ENCODE results near the gene ZBTB46.

ZBTB46 gene

GRCh38 chr20:63771046-63771707, 59.9 kb downstream of the ZBTB46 start:
- Histone ChIP-seq H2AFZ (ENCODE audit: low read depth) (no peak overlapping the region), H3K4me1 (ENCODE audit: low read depth, poor library complexity, severe bottlenecking) (no peaks in the 10 kb centered on the region)
- TF ChIP-seq CTCF (conservative IDR thresholded peaks at IDR 0.05; ENCODE audit: low read depth, low read length): no peak

GRCh38 chr20:63769891-63770474, 61.1 kb downstream of the ZBTB46 start:
- TF ChIP-seq CTCF (conservative IDR thresholded peaks at IDR 0.05; ENCODE audit: low read depth, low read length): no peak
- no peaks in the 10 kb centered on the region for H3K79me2 ChIP-seq (ENCODE audit: insufficient read depth, low read depth)
- no peaks in the 10 kb centered on the region for H4K20me1 ChIP-seq (ENCODE audit: insufficient read depth)
- no peaks in the 10 kb centered on the region for H3K36me3 ChIP-seq (ENCODE audit: insufficient read depth)
- no peak overlapping the region for H2AFZ ChIP-seq (ENCODE audit: low read depth)
- no peak overlapping the region for H3K4me3 ChIP-seq (IDR thresholded peaks at IDR 0.05; ENCODE audit: insufficient read depth, low read depth, low read length)
- no peak overlapping the region for H3K27ac ChIP-seq
- H3K4me2 ChIP-seq: no peak overlapping the region
- peaks cover 89% of the 10 kb centered on the region for H3K27me3 ChIP-seq (ENCODE audit: insufficient read depth, low read depth)
- H3K4me1 ChIP-seq (ENCODE audit: low read depth, poor library complexity, severe bottlenecking): no peaks in the 10 kb centered on the region
- no peak overlapping the region for H3K9ac ChIP-seq

More at GRCh38 chr20:63771046-63771707, 59.9 kb downstream of the ZBTB46 start:
- H3K4me3 ChIP-seq (IDR thresholded peaks at IDR 0.05; ENCODE audit: insufficient read depth, low read depth, low read length): no peak overlapping the region
- no peak overlapping the region for H3K27ac ChIP-seq
- no peaks in the 10 kb centered on the region for H3K36me3 ChIP-seq (ENCODE audit: insufficient read depth)
- H4K20me1 ChIP-seq (ENCODE audit: insufficient read depth): no peaks in the 10 kb centered on the region
- H3K27me3 ChIP-seq (ENCODE audit: insufficient read depth, low read depth): peaks cover 79% of the 10 kb centered on the region
- no peak overlapping the region for H3K4me2 ChIP-seq
- no peaks in the 10 kb centered on the region for H3K79me2 ChIP-seq (ENCODE audit: insufficient read depth, low read depth)
- no peak overlapping the region for H3K9ac ChIP-seq

GRCh38 chr20:63768591-63769515, 62.2 kb downstream of the ZBTB46 start:
- Histone ChIP-seq H3K4me1 (ENCODE audit: low read depth, poor library complexity, severe bottlenecking) (no peaks in the 10 kb centered on the region), H3K27ac (no peak overlapping the region), H3K4me3 (IDR thresholded peaks at IDR 0.05; ENCODE audit: insufficient read depth, low read depth, low read length) (no peak overlapping the region), H3K4me2 (no peak overlapping the region), H3K27me3 (ENCODE audit: insufficient read depth, low read depth) (peaks cover 97% of the 10 kb centered on the region), H3K9ac (no peak overlapping the region), H3K36me3 (ENCODE audit: insufficient read depth) (no peaks in the 10 kb centered on the region), H2AFZ (ENCODE audit: low read depth) (no peak overlapping the region), H4K20me1 (ENCODE audit: insufficient read depth) (no peaks in the 10 kb centered on the region), H3K79me2 (ENCODE audit: insufficient read depth, low read depth) (no peaks in the 10 kb centered on the region)
- TF ChIP-seq CTCF (conservative IDR thresholded peaks at IDR 0.05; ENCODE audit: low read depth, low read length): no peak

- no peak for TF ChIP-seq CTCF (conservative IDR thresholded peaks at IDR 0.05; ENCODE audit: low read depth, low read length)
- H3K4me1 ChIP-seq (ENCODE audit: low read depth, poor library complexity, severe bottlenecking): no peaks in the 10 kb centered on the region
- H3K4me2 ChIP-seq: no peak overlapping the region
- no peak overlapping the region for H2AFZ ChIP-seq (ENCODE audit: low read depth)
- H4K20me1 ChIP-seq (ENCODE audit: insufficient read depth): no peaks in the 10 kb centered on the region
- H3K79me2 ChIP-seq (ENCODE audit: insufficient read depth, low read depth): no peaks in the 10 kb centered on the region
- H3K27ac ChIP-seq: no peak overlapping the region
- H3K36me3 ChIP-seq (ENCODE audit: insufficient read depth): no peaks in the 10 kb centered on the region
- H3K4me3 ChIP-seq (IDR thresholded peaks at IDR 0.05; ENCODE audit: insufficient read depth, low read depth, low read length): no peak overlapping the region
- no peak overlapping the region for H3K9ac ChIP-seq
- peaks cover 98% of the 10 kb centered on the region for H3K27me3 ChIP-seq (ENCODE audit: insufficient read depth, low read depth)
Observed at GRCh38 chr20:63767886-63768285, 63.2 kb downstream of the ZBTB46 start.

Data from KMS-11 (cell line).